NCI-H2196 treated with DMSO at 0.1 percent for 48 hours (cell line): ENCODE data around the gene SLC6A15.

Source experiments
- DNase-seq: peaks from one replicate; lab custom pipeline; 2025; ENCODE audit not compliant: unreplicated experiment; lab: John Stamatoyannopoulos, UW

SLC6A15 gene

DNA sequence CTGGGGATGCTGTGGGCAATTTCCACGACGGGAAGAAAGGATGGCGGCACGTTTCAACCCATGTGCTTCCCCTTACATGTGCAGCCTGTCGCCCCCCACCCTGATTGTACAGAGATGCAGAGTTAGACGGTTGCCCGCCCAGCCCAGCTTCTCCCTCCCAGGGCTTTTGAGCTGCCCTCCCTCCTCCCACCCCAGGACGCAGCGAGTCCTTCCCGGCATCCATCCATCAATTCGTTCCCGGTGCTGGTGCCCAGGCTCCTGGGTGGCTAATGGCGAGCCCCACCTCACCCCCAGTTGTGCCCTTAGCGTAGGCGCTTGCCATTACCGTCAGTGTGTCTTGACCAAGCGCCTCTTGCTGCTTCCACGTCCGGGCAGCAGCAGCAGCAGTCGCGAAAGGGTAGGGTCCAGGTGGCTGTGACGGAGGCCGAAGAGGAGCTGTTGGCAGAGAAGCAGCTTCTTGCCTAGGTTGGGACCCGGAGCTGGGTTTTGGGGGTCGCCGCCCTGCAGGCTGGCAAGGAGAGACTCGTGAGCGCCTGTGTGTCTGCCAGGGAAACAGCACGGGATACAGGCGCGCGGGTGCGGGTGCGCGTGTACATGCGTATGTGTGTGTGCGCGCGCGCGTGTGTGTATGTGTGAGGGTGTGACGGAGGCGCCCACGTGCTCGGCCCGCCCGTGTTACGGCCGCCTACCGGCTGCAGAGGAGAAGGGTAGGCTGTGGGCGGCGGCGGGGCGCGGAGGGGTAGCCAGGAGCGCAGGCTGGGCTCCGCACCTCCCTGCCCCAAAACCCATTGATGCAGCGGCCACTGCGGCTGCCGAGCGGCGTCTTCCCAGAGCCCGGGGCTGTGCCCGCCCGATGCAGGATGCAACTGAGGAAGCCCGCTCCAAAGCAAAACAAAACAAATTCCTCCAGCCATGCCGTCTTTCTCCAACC, at the start of gene SLC6A15:
SLC6A15 (minus strand) TSS at position 602 of the 931 bp plus-strand sequence. CDS start 20,679 bp downstream, outside the sequence.
- no peak for DNase-seq

DNA sequence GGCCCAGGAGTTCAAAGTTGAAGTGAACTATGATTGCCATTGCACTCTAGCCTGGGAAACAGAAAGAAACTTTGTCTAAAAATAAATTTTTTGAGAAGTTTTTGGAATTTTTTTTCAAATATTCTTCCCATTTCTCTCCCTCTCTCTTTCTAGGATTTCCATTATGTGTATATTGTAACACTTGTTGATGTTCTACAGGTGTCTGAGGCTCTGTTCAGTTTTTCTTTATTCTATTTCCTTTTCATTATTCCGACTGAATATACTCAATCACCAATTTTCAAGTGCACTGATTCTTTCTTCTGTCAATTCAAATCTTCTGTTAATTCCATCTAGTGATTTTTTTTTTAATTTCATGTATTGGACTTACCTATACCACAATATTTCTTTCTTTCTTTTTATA, 48.3 kb upstream of the SLC6A15 start:
- no peak for DNase-seq

DNA sequence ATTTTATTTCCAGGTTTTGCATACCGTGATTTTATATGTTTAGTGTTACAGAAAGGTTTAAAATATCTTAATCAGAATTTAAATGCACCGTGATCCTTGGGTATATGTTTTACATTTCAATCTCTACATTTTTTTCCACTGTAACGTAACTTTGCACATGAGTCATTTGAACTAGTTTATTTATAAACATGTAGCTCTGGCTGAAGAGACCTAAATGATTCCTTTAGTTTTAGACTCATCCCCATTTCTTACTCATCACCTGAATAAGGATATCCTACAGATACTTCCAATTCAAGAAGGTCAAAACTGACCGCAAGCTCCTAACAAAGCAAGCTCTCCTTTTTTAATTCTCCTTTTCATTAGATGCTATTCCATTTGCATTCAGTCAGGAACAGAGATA, 42.7 kb upstream of the SLC6A15 start:
- DNase-seq = no peak

DNA sequence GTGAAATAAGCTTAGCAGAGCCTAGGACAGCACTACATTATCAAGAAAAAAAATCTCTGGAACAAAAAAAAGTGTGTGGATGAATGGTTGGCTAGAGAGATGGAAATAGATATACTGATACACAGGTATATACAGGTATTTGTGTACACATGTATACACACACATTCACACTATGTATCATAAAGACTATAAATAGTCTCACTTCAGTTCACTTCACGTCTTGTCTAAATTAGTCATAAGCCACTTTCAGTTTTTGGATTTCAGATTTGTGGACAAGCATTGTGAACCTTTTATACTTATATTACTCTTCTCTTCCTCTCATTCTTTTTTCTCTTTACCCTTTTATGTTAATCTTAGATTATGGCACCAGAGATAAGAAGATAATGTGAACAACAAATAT, 41.8 kb upstream of the SLC6A15 start:
- DNase-seq = no peak

DNA sequence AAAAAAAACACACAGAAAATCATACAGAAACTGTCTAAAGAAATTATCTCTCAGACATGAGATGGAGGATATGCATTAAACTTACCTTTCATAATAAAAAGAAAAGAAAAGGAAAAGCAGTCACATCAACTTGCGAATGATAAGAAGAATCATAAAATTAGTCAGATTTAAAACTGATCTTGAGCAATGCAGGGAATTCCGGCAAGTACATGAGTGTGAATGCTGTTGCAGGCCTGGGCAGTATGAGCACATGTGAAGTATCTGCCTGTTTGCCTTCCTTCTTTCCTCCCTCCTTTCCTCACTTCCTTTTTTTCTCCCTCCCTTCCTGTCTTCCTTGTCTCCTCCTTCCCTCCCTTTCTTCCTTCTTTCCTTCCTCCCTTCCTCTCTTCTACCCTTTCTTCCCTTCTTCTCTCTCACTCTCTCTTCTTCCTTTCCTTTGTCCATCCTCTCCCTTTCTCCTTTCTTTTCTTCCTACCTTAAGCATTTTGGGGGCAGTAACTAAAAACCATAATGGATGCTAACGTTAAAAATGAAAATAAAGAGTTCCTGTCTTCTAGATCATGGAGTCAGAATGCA, 38.5 kb upstream of the SLC6A15 start:
- no peak for DNase-seq

GRCh38 chr12:84946753-84947152, 34.2 kb upstream of the SLC6A15 start:
- DNase-seq = no peak

- DNase-seq = no peak
Measured at GRCh38 chr12:84937415-84937814, 24.8 kb upstream of the SLC6A15 start.

- DNase-seq = no peak
Measured at GRCh38 chr12:84929501-84929900, 16.9 kb upstream of the SLC6A15 start.

GRCh38 chr12:84924981-84925380, 12.4 kb upstream of the SLC6A15 start:
- DNase-seq = no peak

- no peak for DNase-seq
Measured at GRCh38 chr12:84922693-84923092, 10.1 kb upstream of the SLC6A15 start.

GRCh38 chr12:84920331-84920730, 7.7 kb upstream of the SLC6A15 start:
- no peak for DNase-seq

DNA sequence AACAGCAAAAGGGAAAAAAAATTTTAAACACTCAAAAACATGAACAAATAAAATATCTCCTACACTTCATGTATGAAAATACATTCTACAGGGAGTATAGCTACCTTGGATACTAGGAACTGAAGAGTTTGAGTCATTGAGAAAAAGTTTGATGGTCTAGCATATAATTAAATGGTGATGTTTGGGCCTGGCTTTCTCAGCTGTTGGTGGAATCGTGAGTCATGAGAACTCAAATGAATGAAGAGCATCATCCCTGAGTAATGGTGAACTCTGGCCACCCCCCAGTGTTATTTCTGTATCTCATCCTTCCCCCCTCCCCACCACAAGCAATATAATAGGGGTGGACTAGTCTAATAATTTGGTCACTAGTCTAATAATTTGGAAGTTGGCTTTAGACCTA, 6.7 kb upstream of the SLC6A15 start:
- DNase-seq = no peak

DNA sequence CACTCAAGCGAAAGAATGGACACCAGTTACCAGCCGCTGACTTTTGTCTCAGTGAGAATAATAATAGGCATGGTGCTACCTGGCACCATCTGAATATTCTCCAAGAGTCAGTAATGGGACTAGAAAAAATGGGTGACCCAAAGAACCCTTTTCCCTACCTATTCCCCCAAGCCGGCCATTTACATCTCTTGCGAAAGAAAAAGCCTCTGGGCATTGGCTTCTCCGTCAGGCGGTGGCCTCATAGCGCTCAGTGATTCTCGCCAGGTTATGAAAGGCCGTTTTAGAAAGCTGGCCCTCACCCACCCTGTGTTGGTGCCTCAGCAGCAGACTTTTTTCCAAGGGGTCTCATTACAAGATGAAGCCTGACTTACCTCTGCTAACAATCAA, 523 bp upstream of the SLC6A15 start:
- DNase-seq = no peak

DNA sequence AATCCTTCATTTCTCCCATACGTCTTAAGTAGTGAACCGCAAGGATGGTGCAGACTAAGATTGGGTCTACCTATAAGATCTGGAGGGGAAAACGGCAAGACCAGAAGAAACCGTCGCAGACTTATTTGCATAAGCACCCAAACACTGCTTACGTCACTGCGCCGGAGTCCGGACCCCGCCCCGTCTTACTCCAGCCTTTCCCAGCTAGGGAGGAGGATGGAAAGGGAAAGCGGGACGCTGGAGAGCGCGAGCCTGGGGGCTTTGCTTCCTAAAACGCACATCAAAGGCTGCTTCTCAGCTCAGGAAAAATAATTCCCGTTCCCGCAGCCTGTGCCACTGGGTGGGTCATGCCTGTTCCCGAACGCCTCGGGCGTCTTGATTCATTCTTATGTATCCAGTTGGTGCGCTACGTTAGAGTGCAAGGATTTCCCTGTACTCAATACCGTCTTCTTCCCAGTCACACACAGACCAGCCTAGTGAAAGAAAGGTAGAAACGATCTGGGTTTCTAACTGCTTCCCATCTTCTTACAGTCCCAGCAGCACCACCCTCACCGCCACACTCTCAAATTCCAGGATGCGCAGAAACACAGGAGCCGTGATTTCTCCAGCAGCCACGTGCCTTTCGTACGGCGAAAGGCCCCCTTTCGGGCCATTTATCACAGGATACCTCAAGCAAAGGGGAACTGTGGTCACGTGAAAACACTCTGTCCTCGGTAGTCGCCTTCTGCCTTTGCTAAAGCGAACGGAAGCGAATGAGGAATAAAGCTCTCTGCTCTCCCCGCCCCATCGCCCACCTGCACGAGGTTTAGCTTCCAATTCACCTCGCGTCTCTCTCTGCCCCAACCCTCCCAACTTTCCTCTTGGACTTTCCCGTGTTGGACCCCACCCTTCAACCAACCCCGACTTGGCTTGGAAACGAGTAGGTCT, 1.1 kb downstream of the SLC6A15 start:
- no peak for DNase-seq

DNA sequence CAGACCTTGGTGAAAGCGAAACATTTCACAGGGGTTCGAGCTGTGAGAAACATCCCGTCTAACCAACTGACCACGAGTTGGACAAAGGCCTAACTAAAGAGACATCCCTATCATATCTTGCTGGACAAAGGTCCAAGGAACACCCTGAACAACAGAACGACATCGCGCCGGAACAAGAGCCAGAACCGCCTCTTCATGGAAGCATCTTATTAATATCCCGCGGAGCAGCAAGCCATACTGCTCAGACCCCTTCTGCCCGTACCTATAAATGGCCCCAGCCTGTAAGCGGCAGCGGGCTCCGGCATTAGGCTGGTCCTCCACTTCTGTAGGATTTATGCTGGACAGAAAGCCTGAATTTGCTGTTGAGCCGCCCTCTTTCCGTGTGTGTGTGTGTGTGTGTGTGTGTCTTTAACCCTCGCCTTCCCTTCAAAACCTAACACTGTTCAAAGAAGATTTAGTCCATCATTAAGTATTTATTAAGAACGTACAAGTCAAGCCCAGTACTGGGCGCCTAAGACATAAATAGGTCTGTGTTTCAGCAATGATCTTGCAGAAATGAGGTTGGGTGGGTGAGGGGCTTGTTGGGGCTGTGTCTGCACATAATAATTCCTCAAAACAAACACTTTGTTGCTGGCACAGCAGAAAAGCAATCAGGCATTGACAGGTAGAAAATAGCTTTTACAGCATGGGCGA, 1.9 kb downstream of the SLC6A15 start:
- DNase-seq = no peak

DNA sequence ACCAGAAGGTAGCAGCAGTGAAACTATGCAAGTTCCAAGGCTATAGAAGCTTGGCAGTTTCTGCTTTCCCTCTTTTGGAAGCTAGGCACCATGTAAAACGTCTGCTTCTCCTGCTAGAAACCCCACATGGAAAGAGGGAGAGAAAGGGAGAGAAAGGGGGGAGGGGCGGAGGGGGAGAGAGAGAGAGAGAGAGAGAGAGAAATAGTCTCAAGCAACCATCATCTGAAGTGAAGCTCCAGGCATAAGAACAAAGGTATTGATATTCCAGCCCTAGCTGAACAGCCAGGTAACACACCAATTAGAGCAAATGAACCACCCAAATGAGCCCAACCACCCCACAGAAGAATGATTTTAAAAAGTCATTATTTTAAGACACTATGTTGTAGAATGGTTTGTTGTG, 8.5 kb downstream of the SLC6A15 start:
- no peak for DNase-seq

- DNase-seq = no peak
Measured at GRCh38 chr12:84891106-84891838, 21.3 kb downstream of the SLC6A15 start.

DNA sequence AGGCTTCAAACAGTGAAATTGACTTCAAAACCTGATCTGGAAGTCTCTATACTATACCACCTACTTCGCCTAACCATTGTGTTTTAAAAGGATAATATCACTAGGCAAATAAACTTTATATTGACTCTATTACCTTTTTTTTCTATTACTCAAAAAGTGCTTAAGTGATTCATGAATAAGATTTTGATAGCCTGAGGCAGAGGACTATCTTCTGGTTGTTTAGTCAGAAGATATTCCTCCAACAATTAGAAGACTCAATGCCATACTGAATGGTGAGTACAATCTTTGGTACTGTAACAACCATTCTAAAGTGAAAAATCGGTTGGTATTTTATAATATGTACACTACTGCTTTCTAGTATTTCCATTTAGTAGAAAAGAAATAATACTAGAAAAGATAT, 22.8 kb downstream of the SLC6A15 start:
- DNase-seq = no peak

GRCh38 chr12:84888861-84889260, 23.7 kb downstream of the SLC6A15 start:
- no peak for DNase-seq

DNA sequence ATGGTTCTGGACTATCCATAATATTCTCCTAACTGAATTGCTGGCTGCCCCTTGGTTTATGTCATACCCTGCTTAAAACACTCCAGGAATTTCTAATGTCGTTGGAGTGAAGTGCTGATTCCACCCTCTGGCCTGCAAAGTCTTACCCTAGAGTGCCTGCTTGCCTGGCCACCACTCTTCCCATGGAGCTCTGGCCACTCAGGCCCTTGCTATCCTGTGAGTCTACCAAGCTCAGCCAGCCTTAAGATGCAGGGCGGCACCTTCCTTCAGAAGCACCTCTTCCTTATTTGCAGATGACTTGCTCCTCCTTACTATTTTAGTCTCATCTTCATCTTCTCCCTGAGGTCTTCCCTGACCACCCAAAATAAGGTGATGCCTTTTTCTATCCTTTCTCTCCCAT, 35.3 kb downstream of the SLC6A15 start:
- DNase-seq = no peak
